WTC11 (cell line): ENCODE measurements around the gene ITPRID2. TPM values are rescaled to one million over a fixed set of nuclear protein-coding genes. Genes with fewer than 3 reads are reported as not detected.

Experiments used
- ATAC-seq: fragments of 200-7000 bp; cut with Tn5 transposase; 2 replicates; pipeline ENCODE4 v1.10.0; 2021; ENCODE audit warnings: mild to moderate bottlenecking, moderate library complexity
- CTCF ChIA-PET: fragments of 300-600 bp; sonication (Branson Sonifier 250); formaldehyde crosslinking; loops from one replicate; lab custom pipeline; 2021; ENCODE audit warnings: antibody characterized with exemption; lab: Charles Lee
- POLR2A ChIA-PET: fragments of 350-600 bp; sonication (Branson Sonifier 250); formaldehyde crosslinking; loops from one replicate; lab custom pipeline; 2021; ENCODE audit warnings: antibody characterized with exemption; lab: Charles Lee
- DNase-seq: peaks from one replicate; pipeline ENCODE4 v3.0.0; 2021; ENCODE audit warnings: low spot score
- H3K27ac Mint-ChIP-seq: 2 replicates; pipeline ENCODE4 v1.8.0; 2021; ENCODE audit warnings: mixed read lengths
- H3K27me3 Mint-ChIP-seq: 2 replicates; pipeline ENCODE4 v1.8.0; 2021; ENCODE audit warnings: low read depth, mild to moderate bottlenecking, moderate library complexity, mixed read lengths
- H3K36me3 Mint-ChIP-seq: 2 replicates; pipeline ENCODE4 v1.8.0; 2021; ENCODE audit warnings: mixed read lengths
- H3K4me1 Mint-ChIP-seq: 2 replicates; pipeline ENCODE4 v1.8.0; 2022; ENCODE audit warnings: mixed read lengths
- H3K4me3 Mint-ChIP-seq: 2 replicates; pipeline ENCODE4 v1.8.0; 2021; ENCODE audit warnings: mild to moderate bottlenecking, moderate library complexity, mixed read lengths
- H3K9me3 Mint-ChIP-seq: 2 replicates; pipeline ENCODE4 v1.8.0; 2021; ENCODE audit warnings: mixed read lengths
- AFF4 ChIP-seq: sonication (generic); formaldehyde crosslinking; IDR thresholded peaks from 2 replicates; pipeline ENCODE4 v1.8.1; 2023; ENCODE audit warnings: mild to moderate bottlenecking, missing genetic modification reagents, borderline replicate concordance
- E2F4 ChIP-seq: sonication (generic); formaldehyde crosslinking; IDR thresholded peaks from 2 replicates; pipeline ENCODE4 v1.8.1; 2022; ENCODE audit warnings: low read depth, mild to moderate bottlenecking, moderate library complexity, missing genetic modification reagents, borderline replicate concordance
- IRF1 ChIP-seq: sonication (generic); formaldehyde crosslinking; IDR thresholded peaks from 2 replicates; pipeline ENCODE4 v1.8.0; 2023; ENCODE audit warnings: missing genetic modification reagents
- JAZF1 ChIP-seq: fragments of 250-450 bp; sonication (Bioruptor Pico); IDR thresholded peaks from 2 replicates; pipeline ENCODE4 v1.9.0; 2021; ENCODE audit warnings: moderate library complexity, mild to moderate bottlenecking, inconsistent platforms
- MLX ChIP-seq: sonication (generic); formaldehyde crosslinking; IDR thresholded peaks from 2 replicates; pipeline ENCODE4 v1.8.1; 2023; ENCODE audit warnings: mild to moderate bottlenecking, missing genetic modification reagents, moderate library complexity
- NFYB ChIP-seq: sonication (generic); formaldehyde crosslinking; conservative IDR thresholded peaks from 2 replicates; pipeline ENCODE4 v1.8.0; 2022; ENCODE audit warnings: low read depth, missing genetic modification reagents
- NR1H2 ChIP-seq: sonication (generic); formaldehyde crosslinking; IDR thresholded peaks from 2 replicates; pipeline ENCODE4 v1.9.0; 2021; ENCODE audit warnings: mild to moderate bottlenecking, moderate library complexity, missing genetic modification reagents
- NR3C1 ChIP-seq: sonication (generic); formaldehyde crosslinking; conservative IDR thresholded peaks from 2 replicates; pipeline ENCODE4 v1.8.1; 2023; ENCODE audit warnings: low read depth, mild to moderate bottlenecking, missing genetic modification reagents
- TCF7 ChIP-seq: sonication (generic); formaldehyde crosslinking; IDR thresholded peaks from 2 replicates; pipeline ENCODE4 v1.8.0; 2022; ENCODE audit warnings: mild to moderate bottlenecking, low read depth, missing genetic modification reagents, moderate library complexity
- USF1 ChIP-seq: sonication (generic); formaldehyde crosslinking; IDR thresholded peaks from 2 replicates; pipeline ENCODE4 v1.8.0; 2022; ENCODE audit warnings: mild to moderate bottlenecking, missing genetic modification reagents
- ZMAT4 ChIP-seq: fragments of 250-450 bp; sonication (Bioruptor Pico); IDR thresholded peaks from 2 replicates; pipeline ENCODE4 v1.9.0; 2021; ENCODE audit warnings: mild to moderate bottlenecking
- ZNF138 ChIP-seq: sonication (generic); formaldehyde crosslinking; conservative IDR thresholded peaks from 2 replicates; pipeline ENCODE4 v1.8.1; 2022; ENCODE audit warnings: mild to moderate bottlenecking, moderate library complexity, missing genetic modification reagents
- ZNF281 ChIP-seq: sonication (generic); formaldehyde crosslinking; IDR thresholded peaks from 2 replicates; pipeline ENCODE4 v1.8.0; 2023; ENCODE audit warnings: mild to moderate bottlenecking, missing genetic modification reagents
- ZNF532 ChIP-seq: fragments of 250-450 bp; sonication (Bioruptor Pico); IDR thresholded peaks from 2 replicates; pipeline ENCODE4 v1.9.0; 2021; ENCODE audit warnings: mild to moderate bottlenecking, borderline replicate concordance
- total RNA-seq: library from RNA; stranded (reverse); gene quantifications from 3 replicates; pipeline ENCODE4 v1.2.3, GENCODE V29; 2021

The ITPRID2 gene
- total RNA-seq, 1 experiment from 2014 or later = 19.4 TPM

- H3K36me3 Mint-ChIP-seq = no peaks in the 10 kb centered on the region
- no peaks in the 10 kb centered on the region for H3K4me1 Mint-ChIP-seq
- ChIA-PET CTCF (no interaction called here), POLR2A (no interaction called here)
- H3K9me3 Mint-ChIP-seq = no peaks in the 10 kb centered on the region
- DNase-seq (no peak), ATAC-seq (no peak)
- no peaks in the 10 kb centered on the region for H3K27me3 Mint-ChIP-seq
- TF ChIP-seq ZNF138 (CRISPR knock-in tag) (no peak), IRF1 (CRISPR knock-in tag) (no peak), E2F4 (CRISPR knock-in tag) (no peak), ZNF281 (CRISPR knock-in tag) (no peak), TCF7 (CRISPR knock-in tag) (no peak), USF1 (CRISPR knock-in tag) (no peak), JAZF1 (no peak), ZNF532 (no peak), NR1H2 (CRISPR knock-in tag) (no peak), NFYB (CRISPR knock-in tag) (no peak), NR3C1 (no peak), ZMAT4 (CRISPR knock-in tag) (no peak), AFF4 (CRISPR knock-in tag) (no peak), MLX (CRISPR knock-in tag) (no peak)
- H3K4me3 Mint-ChIP-seq = no peak overlapping the region
- no peak overlapping the region for H3K27ac Mint-ChIP-seq
Measured at GRCh38 chr2:181878448-181878847, 13.1 kb upstream of the ITPRID2 start.
